Parathyroid adenoma (tissue), 2 donors: ENCODE data around the gene USP37.
A peak's percentile ranks its signal among the peaks of the same experiment; 100 is the strongest.

ENCODE experiments used
- H2AFZ ChIP-seq: fragments of 300-600 bp; sonication (generic); one replicate; pipeline ENCODE4 v1.7.0; 2017; ENCODE audit warnings: antibody characterized with exemption, mild to moderate bottlenecking
- H3K27ac ChIP-seq: fragments of 300-600 bp; sonication (generic); one replicate; pipeline ENCODE4 v1.7.0; 2017
- H3K27me3 ChIP-seq: fragments of 300-600 bp; sonication (generic); one replicate; pipeline ENCODE4 v1.7.0; 2017; ENCODE audit warnings: low read length; ENCODE audit not compliant: control insufficient read depth, insufficient read depth
- H3K36me3 ChIP-seq: fragments of 300-600 bp; sonication (generic); one replicate; pipeline ENCODE4 v1.7.0; 2017; ENCODE audit warnings: low read length; ENCODE audit not compliant: control insufficient read depth, insufficient read depth
- H3K4me1 ChIP-seq: fragments of 300-600 bp; sonication (generic); one replicate; pipeline ENCODE4 v1.7.0; 2017; ENCODE audit warnings: control low read depth
- H3K4me2 ChIP-seq: fragments of 300-600 bp; sonication (generic); one replicate; pipeline ENCODE4 v1.7.0; 2017; ENCODE audit warnings: low read length
- H3K4me3 ChIP-seq: fragments of 300-600 bp; sonication (generic); one replicate; pipeline ENCODE4 v1.7.0; 2017; ENCODE audit warnings: low read depth, low read length
- H3K79me2 ChIP-seq: fragments of 300-600 bp; sonication (generic); one replicate; pipeline ENCODE4 v1.7.0; 2017; ENCODE audit warnings: control low read depth
- H3K9ac ChIP-seq: fragments of 300-600 bp; sonication (generic); one replicate; pipeline ENCODE4 v1.7.0; 2017; ENCODE audit warnings: mild to moderate bottlenecking
- H3K9me3 ChIP-seq: fragments of 300-600 bp; sonication (generic); one replicate; pipeline ENCODE4 v1.7.0; 2017; ENCODE audit warnings: low read length; ENCODE audit not compliant: control insufficient read depth
- CTCF ChIP-seq: fragments of 300-600 bp; sonication (generic); IDR thresholded peaks from one replicate; pipeline ENCODE4 v1.7.0; 2017; ENCODE audit warnings: antibody characterized with exemption, mild to moderate bottlenecking
- donor health status: primary hyperparathyroidism.

The USP37 gene

GRCh38 chr2:218418717-218419458 is 149.3 kb downstream of the USP37 start, which contains the start of gene VIL1:
Gene VIL1 (plus strand): TSS chr2:218419123. CDS start chr2:218423779, 4,656 bp downstream.
- H3K4me3 ChIP-seq: no peak within 1 kb of the TSS

GRCh38 chr2:218418321-218418716 is 149.8 kb downstream of the USP37 start:
- no peaks in the 10 kb centered on the region for H3K9me3 ChIP-seq
- no peak overlapping the region for H3K27ac ChIP-seq
- H3K27me3 ChIP-seq: no peaks in the 10 kb centered on the region
- H3K4me2 ChIP-seq: no peak overlapping the region
- H3K36me3 ChIP-seq: no peaks in the 10 kb centered on the region
- no peak overlapping the region for H2AFZ ChIP-seq
- H3K9ac ChIP-seq: no peak overlapping the region
- no peaks in the 10 kb centered on the region for H3K79me2 ChIP-seq
- TF ChIP-seq CTCF: no peak
- H3K4me1 ChIP-seq: no peaks in the 10 kb centered on the region
- no peak overlapping the region for H3K4me3 ChIP-seq

More at GRCh38 chr2:218418717-218419458, 149.3 kb downstream of the USP37 start, which contains the start of gene VIL1:
- H3K4me2 ChIP-seq: no peak within 1 kb of the TSS
- no peak within 1 kb of the TSS for H3K27ac ChIP-seq
- H3K79me2 ChIP-seq: no peaks in the 10 kb centered on the region
- H3K9me3 ChIP-seq: no peaks in the 10 kb centered on the region
- no peaks in the 10 kb centered on the region for H3K36me3 ChIP-seq
- H3K4me1 ChIP-seq: no peaks in the 10 kb centered on the region
- H2AFZ ChIP-seq: no peak within 1 kb of the TSS
- no peak for TF ChIP-seq CTCF
- H3K27me3 ChIP-seq: no peaks in the 10 kb centered on the region
- no peak within 1 kb of the TSS for H3K9ac ChIP-seq

- Histone ChIP-seq H3K36me3 (no peaks in the 10 kb centered on the region), H3K4me2 (no peak overlapping the region), H3K27me3 (no peaks in the 10 kb centered on the region), H3K27ac (no peak overlapping the region), H3K9me3 (no peaks in the 10 kb centered on the region), H3K4me3 (no peak overlapping the region), H2AFZ (peak overlapping the region; percentile 23), H3K79me2 (peaks cover 2% of the 10 kb centered on the region), H3K4me1 (peaks cover 11% of the 10 kb centered on the region), H3K9ac (no peak overlapping the region)
- no peak for TF ChIP-seq CTCF
These were observed 160.4 kb downstream of the USP37 start for GRCh38 chr2:218407717-218408116.

- Histone ChIP-seq H3K9ac (no peak overlapping the region), H3K27me3 (no peaks in the 10 kb centered on the region), H3K4me1 (peaks cover 11% of the 10 kb centered on the region), H3K4me2 (peak overlapping the region; percentile 83), H3K27ac (peak overlapping the region; percentile 68), H3K79me2 (peaks cover 4% of the 10 kb centered on the region), H2AFZ (peak overlapping the region; percentile 96), H3K4me3 (peak overlapping the region; percentile 42), H3K9me3 (no peaks in the 10 kb centered on the region), H3K36me3 (no peaks in the 10 kb centered on the region)
- no peak for TF ChIP-seq CTCF
These were observed 161.1 kb downstream of the USP37 start for GRCh38 chr2:218406949-218407618.
